Fibroblast of the conjunctiva (primary cell): ENCODE data around the gene RNF208.
A peak's percentile ranks its signal among the peaks of the same experiment; 100 is the strongest.
"Not testable (repeated sequence)": the region's sequence is repeated elsewhere in the genome, so short reads cannot be mapped to it uniquely, and the experiment has no call there.

Experiments
- DNase-seq: peaks from one replicate; pipeline ENCODE4 v3.0.0-alpha.2; 2010; ENCODE audit warnings: low read depth

RNF208 gene

GRCh38 chr9:137253717-137254623 lies 31.9 kb upstream of the RNF208 start:
- no peak for DNase-seq

DNA sequence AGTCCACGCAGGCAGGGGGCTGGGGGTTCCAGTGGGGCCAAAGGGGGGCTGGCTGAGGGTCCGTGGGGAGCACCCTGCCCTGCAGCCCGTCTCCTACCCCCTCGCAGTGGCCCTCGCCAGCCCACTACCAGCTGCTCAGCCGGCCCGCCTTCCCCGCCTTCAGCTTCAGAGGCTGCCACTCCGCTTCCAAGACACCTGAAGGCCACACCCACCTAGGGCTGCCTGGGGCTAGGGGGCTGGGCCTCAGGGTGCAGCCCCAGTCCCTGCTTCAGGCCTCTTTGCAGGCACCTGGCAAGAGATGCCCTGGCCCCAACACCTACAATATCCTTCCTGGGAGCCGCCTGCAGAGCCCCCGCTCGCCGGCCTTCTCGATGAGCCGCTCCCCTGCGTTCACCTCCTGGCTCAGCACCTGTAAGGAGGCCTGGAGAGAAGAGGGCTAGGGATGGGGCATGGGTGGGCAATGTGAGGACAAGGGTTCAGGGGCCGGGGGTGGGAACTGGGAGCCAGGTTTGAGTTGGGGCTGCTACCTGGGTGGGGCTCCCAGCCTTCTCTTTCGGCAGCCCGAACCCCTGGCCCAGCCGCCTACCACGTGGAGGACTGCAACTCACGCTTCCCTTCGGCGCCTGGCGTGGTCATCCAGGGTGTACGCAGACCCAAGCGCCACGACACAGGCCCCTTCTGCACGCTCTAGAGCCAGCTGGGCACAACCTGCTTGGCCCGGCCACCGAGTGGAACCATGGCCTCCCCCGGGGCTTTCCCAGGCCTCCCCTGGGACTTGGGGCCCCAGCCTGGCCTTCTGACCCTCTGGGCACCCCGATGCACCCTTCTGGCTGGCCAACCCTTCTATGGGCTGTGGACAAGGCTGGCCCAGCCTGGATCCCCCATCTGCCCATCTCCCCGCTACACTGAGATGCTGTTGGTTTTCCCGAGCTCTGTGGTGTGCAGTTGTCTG lies 30.8 kb upstream of the RNF208 start:
- DNase-seq = no peak

GRCh38 chr9:137251490-137252268 lies 29.6 kb upstream of the RNF208 start:
- no peak for DNase-seq

DNA sequence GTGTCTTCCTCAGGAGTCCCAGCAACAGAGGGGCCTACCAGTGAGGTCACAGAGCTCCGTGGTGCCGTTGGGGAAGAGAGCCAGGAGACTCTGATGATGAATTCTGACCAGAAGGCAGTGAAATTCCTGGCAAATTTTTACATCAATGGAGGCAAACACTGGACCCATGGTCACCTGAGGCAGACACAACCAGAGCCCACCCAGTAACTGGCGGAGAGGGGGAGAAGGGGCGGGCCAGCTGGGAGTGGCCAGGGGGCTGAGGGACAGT lies 29.1 kb upstream of the RNF208 start, which contains the start of gene STPG3:
STPG3 (plus strand) TSS at position 93 of the 268 bp plus-strand sequence; CDS start at position 94, 1 bp downstream.
- DNase-seq = no peak

GRCh38 chr9:137250329-137251193 lies 28.5 kb upstream of the RNF208 start:
- DNase-seq = no peak

DNA sequence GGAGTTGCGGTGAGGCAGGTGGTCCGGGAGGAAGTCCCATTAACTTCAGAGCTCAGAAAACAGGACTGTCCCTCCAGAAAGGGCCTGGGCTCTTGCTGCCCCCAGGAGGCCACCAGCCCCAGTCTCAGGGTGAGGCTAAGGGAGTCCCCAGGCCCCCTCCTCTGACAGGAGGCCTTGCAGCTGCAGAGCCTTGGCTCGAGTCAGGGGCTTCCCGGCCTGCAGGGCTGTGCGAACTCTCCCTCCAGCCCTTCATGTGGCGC lies 25.8 kb upstream of the RNF208 start:
- DNase-seq = no peak

DNA sequence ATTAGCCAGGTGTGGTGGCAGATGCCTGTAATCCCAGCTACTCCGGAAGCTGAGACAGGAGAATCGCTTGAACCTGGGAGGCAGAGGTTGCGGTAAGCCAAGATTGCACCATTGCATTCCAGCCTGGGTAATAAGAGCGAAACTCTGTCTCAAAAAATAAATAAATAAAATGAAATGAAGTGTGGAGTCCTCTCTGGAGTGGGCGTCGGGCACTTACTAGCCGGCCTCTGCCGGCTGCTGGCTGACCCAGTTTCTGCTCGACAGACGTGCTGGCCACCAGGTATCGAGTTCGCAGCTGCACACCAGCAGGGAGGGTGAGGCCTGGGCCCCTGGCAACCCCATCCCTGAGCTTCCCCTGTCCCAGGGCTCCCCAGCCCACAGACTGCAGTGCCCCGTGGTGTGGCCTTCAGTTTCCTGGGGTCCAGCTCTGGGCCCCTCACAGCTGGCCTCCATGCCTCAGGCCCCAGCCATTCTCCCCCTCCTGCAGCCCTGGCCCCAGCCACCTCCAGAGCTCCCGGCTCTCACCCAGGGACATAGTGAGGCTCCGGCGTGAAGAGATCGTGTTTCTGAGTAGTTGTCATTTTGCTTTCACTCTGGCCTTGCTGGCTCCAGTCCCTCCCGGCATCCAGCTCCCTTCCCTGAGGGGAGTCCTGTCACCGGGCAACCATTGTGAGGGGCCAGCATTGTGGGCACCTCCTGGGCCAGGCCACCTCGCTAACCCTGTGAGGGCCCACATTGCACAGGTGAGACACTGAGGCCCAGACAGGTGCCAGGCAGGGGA lies 25.3 kb upstream of the RNF208 start:
- no peak for DNase-seq

- DNase-seq = no peak
Measured at GRCh38 chr9:137245450-137246421, 23.7 kb upstream of the RNF208 start.

- no peak for DNase-seq
Measured at GRCh38 chr9:137244486-137245449, 22.7 kb upstream of the RNF208 start.

DNA sequence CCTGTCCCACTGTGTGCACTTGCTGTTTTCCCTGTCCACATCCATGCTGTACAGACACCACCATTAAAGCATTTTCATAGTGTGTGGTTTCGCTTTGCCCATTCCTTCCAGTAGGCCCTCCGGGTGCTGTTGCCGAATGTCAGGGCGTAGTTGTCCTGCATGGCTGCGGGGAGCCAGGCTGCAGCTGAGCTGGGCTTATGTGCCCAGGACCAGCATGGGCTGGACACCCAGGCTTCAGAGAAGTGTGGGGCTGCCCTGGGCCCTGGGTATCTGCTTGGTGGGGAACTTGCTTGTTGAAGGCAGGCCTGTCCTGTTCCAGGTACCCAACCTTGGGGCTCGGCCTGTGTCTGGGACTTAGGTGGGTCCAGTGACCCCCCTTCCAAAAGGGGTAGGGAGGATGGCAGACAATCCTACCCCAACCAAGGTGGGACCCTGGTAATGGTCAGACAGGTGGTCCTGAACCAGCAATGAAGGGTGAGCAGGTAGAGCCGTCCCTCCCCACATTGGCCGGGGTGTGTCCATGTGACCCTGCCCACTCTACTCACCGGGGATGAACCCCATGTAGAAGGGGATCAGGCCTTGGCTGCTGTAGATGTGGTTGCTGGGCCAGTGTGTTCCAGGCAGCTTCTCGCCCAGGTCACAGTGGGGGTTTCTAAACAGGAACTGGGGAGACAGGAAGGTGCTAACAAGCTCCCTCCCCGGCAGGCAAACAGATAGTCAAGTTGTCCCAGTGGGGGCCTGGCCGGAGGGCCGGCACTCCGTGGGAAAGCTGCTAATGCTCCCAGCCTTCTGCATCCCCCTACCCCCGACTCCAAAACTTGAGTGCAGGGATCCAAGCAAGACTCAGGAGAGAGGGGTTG lies 21.8 kb upstream of the RNF208 start:
- no peak for DNase-seq

- DNase-seq = not testable (repeated sequence)
Measured at GRCh38 chr9:137243266-137243625, 21.2 kb upstream of the RNF208 start.

DNA sequence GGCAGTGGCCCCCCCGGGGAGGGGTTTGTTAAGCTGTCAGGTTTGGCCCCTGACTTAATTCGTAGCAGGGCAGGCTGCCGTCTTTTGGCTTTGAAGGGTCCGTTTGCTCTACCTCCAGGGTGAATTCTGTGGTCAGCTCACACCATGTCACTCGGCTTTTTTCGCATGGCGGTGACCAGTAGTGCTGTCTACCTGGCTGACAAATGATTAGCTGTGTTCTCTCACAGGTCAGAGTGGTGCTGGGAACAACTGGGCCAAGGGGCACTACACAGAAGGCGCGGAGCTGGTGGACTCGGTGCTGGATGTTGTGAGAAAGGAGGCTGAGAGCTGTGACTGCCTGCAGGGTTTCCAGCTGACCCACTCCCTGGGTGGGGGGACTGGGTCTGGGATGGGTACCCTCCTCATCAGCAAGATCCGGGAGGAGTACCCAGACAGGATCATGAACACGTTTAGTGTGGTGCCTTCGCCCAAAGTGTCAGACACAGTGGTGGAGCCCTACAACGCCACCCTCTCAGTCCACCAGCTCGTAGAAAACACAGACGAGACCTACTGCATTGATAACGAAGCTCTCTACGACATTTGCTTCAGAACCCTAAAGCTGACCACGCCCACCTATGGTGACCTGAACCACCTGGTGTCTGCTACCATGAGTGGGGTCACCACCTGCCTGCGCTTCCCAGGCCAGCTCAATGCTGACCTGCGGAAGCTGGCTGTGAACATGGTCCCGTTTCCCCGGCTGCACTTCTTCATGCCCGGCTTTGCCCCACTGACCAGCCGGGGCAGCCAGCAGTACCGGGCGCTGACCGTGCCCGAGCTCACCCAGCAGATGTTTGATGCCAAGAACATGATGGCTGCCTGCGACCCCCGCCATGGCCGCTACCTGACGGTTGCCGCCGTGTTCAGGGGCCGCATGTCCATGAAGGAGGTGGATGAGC lies 20.5 kb upstream of the RNF208 start:
- no peak for DNase-seq

DNA sequence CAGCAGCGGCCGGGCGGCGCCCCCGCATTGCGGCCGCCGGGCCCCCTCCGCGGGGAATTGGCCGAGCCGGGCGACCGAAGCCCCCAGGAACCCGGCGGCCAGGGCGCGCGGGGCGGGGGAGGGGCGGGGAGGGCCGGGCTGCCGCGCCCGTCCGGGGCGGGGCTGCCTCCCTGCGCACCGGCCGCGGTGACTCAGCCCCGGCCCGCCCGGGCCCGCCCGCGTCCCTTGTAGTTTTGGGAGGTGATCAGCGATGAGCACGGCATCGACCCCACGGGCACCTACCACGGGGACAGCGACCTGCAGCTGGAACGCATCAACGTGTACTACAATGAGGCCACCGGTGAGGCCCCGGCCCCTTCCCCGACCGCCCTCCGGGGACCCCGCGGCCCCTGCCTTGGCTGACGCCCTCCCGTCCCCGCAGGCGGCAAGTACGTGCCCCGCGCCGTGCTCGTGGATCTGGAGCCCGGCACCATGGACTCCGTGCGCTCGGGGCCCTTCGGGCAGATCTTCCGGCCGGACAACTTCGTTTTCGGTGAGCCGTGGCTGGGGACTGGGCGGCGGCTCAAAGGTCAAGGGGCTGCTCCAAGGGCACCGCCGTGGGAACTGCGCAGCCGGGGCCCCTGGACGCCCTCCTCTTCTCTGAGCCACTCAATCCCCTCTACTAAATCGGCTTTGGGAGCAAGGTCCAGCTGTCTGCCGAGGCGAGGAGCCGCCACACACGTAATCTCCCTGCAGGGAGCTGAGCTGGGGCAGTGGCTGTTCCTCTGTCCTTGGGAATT lies 19.6 kb upstream of the RNF208 start:
- DNase-seq = peak; percentile 12

- peak; percentile 100 for DNase-seq
Measured at GRCh38 chr9:137240841-137241489, 18.9 kb upstream of the RNF208 start, which contains the start of gene TUBB4B. Gene TUBB4B, plus strand, starts transcription at chr9:137241287. Its CDS starts 74 bp downstream, at chr9:137241361.
